IPS-18c (cell line): Measurements from ENCODE around the gene DPYD.

Source experiments
- H3K4me3 ChIP-seq: 2 replicates; pipeline ENCODE4 v1.7.0; 2013; ENCODE audit warnings: low read depth, mild to moderate bottlenecking, low read length, moderate library complexity; ENCODE audit not compliant: insufficient read depth
- H3K9me3 ChIP-seq: one replicate; pipeline ENCODE4 v1.6.1; 2013; ENCODE audit warnings: mild to moderate bottlenecking, low read length, moderate library complexity; ENCODE audit not compliant: control insufficient read depth, insufficient read depth

The DPYD gene

GRCh38 chr1:97816927-97817326 is 103.9 kb downstream of the DPYD start:
- Histone ChIP-seq H3K4me3 (no peak overlapping the region), H3K9me3 (no peaks in the 10 kb centered on the region)

- Histone ChIP-seq H3K4me3 (no peak overlapping the region), H3K9me3 (no peaks in the 10 kb centered on the region)
Observed at GRCh38 chr1:97814804-97815203, 106.0 kb downstream of the DPYD start.

DNA sequence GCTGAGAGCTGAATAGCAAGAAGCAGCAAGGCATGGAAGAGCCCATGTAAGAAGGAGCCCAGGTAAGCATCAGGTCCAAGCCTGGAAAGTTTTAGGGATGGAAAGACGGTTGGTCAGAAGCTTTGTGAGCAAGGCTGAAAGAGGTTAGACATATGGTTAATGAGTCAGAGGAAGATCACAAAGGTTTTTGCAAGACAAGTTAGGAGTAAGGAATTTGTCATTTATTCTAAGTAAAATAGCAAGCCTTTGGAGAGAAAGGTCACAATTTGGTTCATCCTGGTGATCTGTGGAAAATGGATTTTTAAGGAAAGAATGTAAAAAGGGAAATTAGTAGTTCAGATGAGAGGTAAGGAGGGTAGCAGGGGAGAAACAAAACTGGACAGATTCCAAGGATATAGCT is 106.7 kb downstream of the DPYD start:
- Histone ChIP-seq H3K4me3 (no peak overlapping the region), H3K9me3 (no peaks in the 10 kb centered on the region)

DNA sequence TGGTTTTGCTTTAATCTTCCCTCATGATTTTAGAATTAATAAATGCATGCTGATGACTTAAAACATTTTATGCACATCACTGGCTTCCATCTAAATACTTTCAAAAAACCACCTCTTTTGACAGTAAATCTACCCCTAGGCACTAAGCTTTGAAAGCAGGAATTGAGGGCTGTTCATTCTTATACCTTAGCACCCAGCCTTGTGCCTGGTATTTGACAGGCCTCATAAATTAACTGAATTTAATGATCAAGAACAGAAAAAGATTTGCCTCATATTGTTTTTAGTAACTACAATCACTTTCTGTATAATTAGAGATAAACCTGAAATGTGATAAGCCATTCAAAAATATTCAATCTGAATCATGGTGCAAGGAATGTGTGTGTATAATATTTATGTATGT is 108.8 kb downstream of the DPYD start:
- Histone ChIP-seq H3K4me3 (no peak overlapping the region), H3K9me3 (no peaks in the 10 kb centered on the region)

GRCh38 chr1:97806996-97807520 is 113.8 kb downstream of the DPYD start:
- H3K9me3 ChIP-seq = no peaks in the 10 kb centered on the region
- no peak overlapping the region for H3K4me3 ChIP-seq

DNA sequence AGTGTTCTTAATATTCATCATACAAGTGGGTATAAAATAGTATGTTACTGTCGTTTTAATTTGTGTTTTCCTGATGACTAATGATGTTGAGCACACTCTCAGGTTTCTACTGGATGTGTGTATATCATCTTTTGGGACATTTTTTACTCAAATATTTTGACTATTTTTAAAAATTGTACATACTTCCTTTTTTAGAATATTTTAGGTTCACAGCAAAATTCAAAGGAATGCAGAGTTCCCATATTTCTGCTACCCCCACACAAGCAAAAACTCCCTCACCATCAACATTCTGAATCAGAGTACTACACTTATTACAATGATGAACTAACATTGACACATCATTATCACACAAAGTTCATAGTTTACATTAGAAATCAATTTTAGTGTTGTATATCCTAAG is 114.5 kb downstream of the DPYD start:
- no peak overlapping the region for H3K4me3 ChIP-seq
- no peaks in the 10 kb centered on the region for H3K9me3 ChIP-seq

GRCh38 chr1:97805093-97805492 is 115.7 kb downstream of the DPYD start:
- Histone ChIP-seq H3K9me3 (no peaks in the 10 kb centered on the region), H3K4me3 (no peak overlapping the region)

DNA sequence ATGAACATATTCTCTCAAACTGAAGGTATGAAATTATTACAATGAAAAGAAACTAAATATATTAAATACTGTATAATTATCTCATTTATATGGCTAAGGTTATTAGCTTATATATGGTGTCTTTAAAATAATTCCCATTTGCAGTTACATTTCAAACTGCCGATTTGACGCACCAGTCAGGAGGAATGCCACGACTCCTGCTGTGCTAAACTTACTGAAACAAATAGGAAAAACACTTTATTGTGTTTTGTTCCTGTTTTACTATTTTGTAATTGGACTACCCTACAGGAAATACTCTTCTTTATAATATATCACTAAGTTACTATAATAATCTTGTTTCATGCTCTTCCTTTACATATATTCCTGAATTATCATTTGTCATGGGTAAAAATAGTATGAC is 117.8 kb downstream of the DPYD start:
- H3K9me3 ChIP-seq = no peaks in the 10 kb centered on the region
- H3K4me3 ChIP-seq = no peak overlapping the region

DNA sequence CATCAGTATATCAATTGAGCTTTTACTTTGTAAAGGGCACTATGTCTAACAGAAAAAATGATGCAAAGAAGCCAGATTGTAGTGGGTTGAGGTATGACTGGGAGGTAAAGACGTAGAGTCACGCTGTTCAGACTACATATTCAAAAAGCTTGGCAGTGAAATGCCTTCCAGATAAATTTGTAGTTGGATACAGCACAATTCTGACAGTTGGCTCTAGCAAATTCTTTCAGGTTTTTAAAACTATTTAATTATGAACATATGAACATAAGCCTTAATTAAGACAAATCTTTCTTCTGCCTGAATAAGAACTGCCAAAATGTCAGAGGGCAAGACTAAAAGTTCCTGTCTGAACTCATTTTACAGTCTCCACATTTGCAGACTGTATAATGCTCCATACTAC is 118.8 kb downstream of the DPYD start:
- Histone ChIP-seq H3K4me3 (no peak overlapping the region), H3K9me3 (no peaks in the 10 kb centered on the region)

GRCh38 chr1:97797403-97798183 is 123.2 kb downstream of the DPYD start:
- Histone ChIP-seq H3K4me3 (no peak overlapping the region), H3K9me3 (no peaks in the 10 kb centered on the region)

DNA sequence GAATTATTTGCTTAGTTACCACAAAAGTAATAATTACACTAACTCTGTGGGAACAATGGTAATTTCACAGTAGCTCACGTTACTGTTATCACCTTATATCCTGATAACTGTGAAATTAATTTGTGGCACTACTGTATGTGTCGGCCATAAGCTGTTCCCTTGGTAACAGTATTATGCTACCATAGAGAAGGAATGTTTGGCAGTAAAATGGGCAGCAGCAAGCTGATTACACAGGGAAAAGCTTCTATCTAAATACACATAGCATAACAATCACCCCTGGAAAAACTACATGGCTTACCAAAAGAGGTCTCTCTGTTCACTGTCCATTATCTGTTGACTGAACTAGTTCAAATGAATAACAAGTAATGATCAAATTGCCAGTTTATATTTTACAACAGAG is 124.1 kb downstream of the DPYD start:
- Histone ChIP-seq H3K4me3 (no peak overlapping the region), H3K9me3 (no peaks in the 10 kb centered on the region)

- Histone ChIP-seq H3K9me3 (no peaks in the 10 kb centered on the region), H3K4me3 (no peak overlapping the region)
Observed at GRCh38 chr1:97792655-97793054, 128.2 kb downstream of the DPYD start.

DNA sequence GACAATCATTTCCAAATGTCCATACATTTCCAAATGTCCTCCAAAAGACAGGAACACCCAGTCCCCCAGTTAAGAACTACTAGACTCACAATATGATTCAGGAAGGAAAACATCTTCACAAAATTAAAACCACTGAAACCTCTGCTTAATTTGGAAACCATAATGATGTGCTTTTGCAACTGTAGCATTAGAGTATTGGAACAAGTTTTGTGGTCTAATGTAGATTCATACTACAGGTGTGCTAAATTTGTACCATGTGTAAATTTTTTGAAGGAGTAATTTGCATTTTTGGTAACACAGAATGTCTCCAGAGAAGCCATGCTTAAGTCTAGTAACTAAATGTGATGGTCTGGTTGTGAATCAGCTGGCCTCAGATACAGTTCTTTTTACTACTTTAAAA is 129.6 kb downstream of the DPYD start:
- Histone ChIP-seq H3K4me3 (no peak overlapping the region), H3K9me3 (no peaks in the 10 kb centered on the region)

- H3K9me3 ChIP-seq = no peaks in the 10 kb centered on the region
- H3K4me3 ChIP-seq = no peak overlapping the region
Observed at GRCh38 chr1:97787231-97787630, 133.6 kb downstream of the DPYD start.

GRCh38 chr1:97784661-97785060 is 136.2 kb downstream of the DPYD start:
- Histone ChIP-seq H3K4me3 (no peak overlapping the region), H3K9me3 (no peaks in the 10 kb centered on the region)

GRCh38 chr1:97783751-97784150 is 137.1 kb downstream of the DPYD start:
- H3K9me3 ChIP-seq = no peaks in the 10 kb centered on the region
- H3K4me3 ChIP-seq = no peak overlapping the region

DNA sequence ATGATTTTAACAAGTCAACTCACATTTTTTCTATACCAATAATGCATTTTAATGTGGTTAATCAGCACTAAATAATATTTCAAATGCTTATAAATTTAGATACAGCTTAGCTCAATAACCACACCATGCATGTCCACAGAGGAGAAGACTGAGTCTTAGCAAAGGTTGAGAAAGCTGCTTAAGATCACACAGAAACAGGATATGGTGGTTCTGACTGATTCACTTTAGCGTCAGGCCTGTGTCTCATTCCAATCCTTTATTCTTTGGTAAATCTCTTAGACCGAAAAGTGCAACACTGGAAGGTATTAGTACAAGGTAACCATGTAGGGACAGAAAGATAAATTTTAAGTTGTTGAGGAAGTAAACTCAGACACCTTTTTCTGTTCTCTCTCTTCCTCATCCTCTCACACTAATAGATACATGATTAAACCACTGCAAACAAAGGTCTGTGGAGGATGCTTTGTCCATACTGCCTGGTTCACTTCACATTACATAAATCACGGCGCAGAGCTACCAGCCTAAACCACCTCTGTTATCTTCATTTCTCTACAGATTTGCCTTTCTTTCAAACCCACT is 139.0 kb downstream of the DPYD start:
- no peaks in the 10 kb centered on the region for H3K9me3 ChIP-seq
- no peak overlapping the region for H3K4me3 ChIP-seq

GRCh38 chr1:97780884-97781283 is 139.9 kb downstream of the DPYD start:
- H3K4me3 ChIP-seq = no peak overlapping the region
- H3K9me3 ChIP-seq = no peaks in the 10 kb centered on the region

DNA sequence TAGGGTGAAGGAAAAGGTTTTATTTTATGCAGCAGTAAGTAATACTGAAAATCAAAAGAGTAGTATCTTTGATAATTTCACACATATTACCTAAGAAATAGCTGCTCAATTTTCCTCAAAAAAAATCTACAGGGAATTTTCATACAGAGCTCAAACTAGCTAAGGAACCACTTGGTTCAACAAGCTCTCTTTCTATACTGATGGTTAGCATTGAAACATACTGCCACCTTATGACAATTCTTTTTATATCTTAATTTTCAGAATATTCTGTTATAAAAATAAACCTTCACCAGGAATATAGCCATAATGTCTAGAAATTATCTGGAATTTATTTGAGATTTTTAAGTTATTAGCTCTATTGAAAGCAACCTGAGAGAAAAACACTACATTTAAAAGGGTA is 142.1 kb downstream of the DPYD start:
- H3K4me3 ChIP-seq = no peak overlapping the region

More for the DNA sequence above, 142.1 kb downstream of the DPYD start:
- no peaks in the 10 kb centered on the region for H3K9me3 ChIP-seq
